ENCODE data around the gene ARMC9. TPM values are rescaled to one million over a fixed set of nuclear protein-coding genes. Genes with fewer than 3 reads are reported as not detected.

ARMC9 gene
- total and polyA plus RNA-seq, 2 of the 13 experiments (the other 11 are each of a cell fraction or from before 2014, with no cell fraction given), result 9.1 to 12.8 TPM

- in situ Hi-C loops (cut with HindIII; ENCODE audit: extremely low pct_ligation_motif_present, low pct_unique_long_range_greater_than_20kb), result no loop called here
- H3K79me2 ChIP-seq (ENCODE audit: insufficient read depth, low read length), result no peaks in the 10 kb centered on the region
- POLR2A ChIA-PET, result no interaction called here
- FAIRE-seq (no peak), DNase-seq (ENCODE audit: low spot score) (peak; percentile 23), ATAC-seq (no peak)
- WGBS (ENCODE audit: low lambda C conversion rate), result 92% methylated on average over 4 of the region's 4 CpGs
- no peak overlapping the region for H3K27ac ChIP-seq (ENCODE audit: extremely low read length, insufficient read depth, low read length)
- CTCF ChIA-PET (ENCODE audit: low intra/inter-chr PET ratio, low total read pairs), result no interaction called here
- no peak overlapping the region for H3K9ac ChIP-seq (ENCODE audit: insufficient read depth, low read depth, low read length)
- no peak overlapping the region for H3K4me3 ChIP-seq (replicated peaks in 1 of 3; ENCODE audit: insufficient read depth in 1 of 3, low read depth in 2 of 3, low read length in 3 of 3)
- no peaks in the 10 kb centered on the region for H3K36me3 ChIP-seq (replicated peaks in 1 of 2; ENCODE audit: control insufficient read depth in 1 of 2, insufficient read depth in 2 of 2, low read length in 2 of 2)
- no peak overlapping the region for H3K4me2 ChIP-seq (ENCODE audit: low read depth, low read length)
- H3K9me3 ChIP-seq (ENCODE audit: low read length), result no peaks in the 10 kb centered on the region
- H4K20me1 ChIP-seq (ENCODE audit: insufficient read depth, low read length), result no peaks in the 10 kb centered on the region
- intact Hi-C loops (cut with micrococcal nuclease; ENCODE audit: unreplicated experiment), result no loop called here
- no peak overlapping the region for H2AFZ ChIP-seq (ENCODE audit: low read length)
- peaks cover 10% of the 10 kb centered on the region for H3K4me1 ChIP-seq (ENCODE audit: insufficient read depth, low read length)
- no peaks in the 10 kb centered on the region for H3K27me3 ChIP-seq (ENCODE audit: control insufficient read depth in 1 of 2, insufficient read depth in 2 of 2, low read length in 2 of 2)
- BruUV-seq (replicated peaks), result no TSS peak
- TF ChIP-seq FOXO1 (CRISPR knock-in tag; IDR thresholded peaks at IDR 0.05) (no peak), ZNF564 (CRISPR knock-in tag; IDR thresholded peaks at IDR 0.05) (no peak), ZNF556 (CRISPR knock-in tag; IDR thresholded peaks at IDR 0.05; ENCODE audit: borderline replicate concordance) (no peak), ZNF260 (CRISPR knock-in tag; IDR thresholded peaks at IDR 0.05; ENCODE audit: borderline replicate concordance, low read depth) (no peak), NFIC (IDR thresholded peaks at IDR 0.05; ENCODE audit: low read length) (no peak), ZFYVE20 (CRISPR knock-in tag; IDR thresholded peaks at IDR 0.05; ENCODE audit: borderline replicate concordance, low read depth) (no peak), FOSL2 (CRISPR knock-in tag; IDR thresholded peaks at IDR 0.05) (peak; percentile 20; the same call in 1 of the 2 replicates), MXD1 (CRISPR knock-in tag; IDR thresholded peaks at IDR 0.05) (no peak), TAF15 (IDR thresholded peaks at IDR 0.05; ENCODE audit: low read depth, low read length, poor library complexity, severe bottlenecking) (no peak), ZNF263 (CRISPR knock-in tag; IDR thresholded peaks at IDR 0.05) (no peak), ATF2 (CRISPR knock-in tag; IDR thresholded peaks at IDR 0.05) (0 out of 2 replicates have a peak, but pooled peaks have one; percentile 31), ZBTB3 (CRISPR knock-in tag; IDR thresholded peaks at IDR 0.05; ENCODE audit: borderline replicate concordance, low read depth) (no peak), TFDP1 (CRISPR knock-in tag; IDR thresholded peaks at IDR 0.05; ENCODE audit: borderline replicate concordance) (no peak), ZNF784 (CRISPR knock-in tag; IDR thresholded peaks at IDR 0.05; ENCODE audit: borderline replicate concordance) (no peak), ARID2 (CRISPR knock-in tag; IDR thresholded peaks at IDR 0.05; ENCODE audit: borderline replicate concordance) (no peak), SMC3 (IDR thresholded peaks at IDR 0.05; ENCODE audit: low read length) (no peak), CEBPG (CRISPR knock-in tag; IDR thresholded peaks at IDR 0.05) (peak; percentile 93), ZBTB21 (CRISPR knock-in tag; IDR thresholded peaks at IDR 0.05) (peak; percentile 41; the same call in 1 of the 2 replicates), ZNF34 (CRISPR knock-in tag; IDR thresholded peaks at IDR 0.05; ENCODE audit: borderline replicate concordance) (no peak), CEBPB (IDR thresholded peaks at IDR 0.05; ENCODE audit: borderline replicate concordance, low read depth, low read length) (peak; percentile 98), ATF7-NPFF (CRISPR knock-in tag; IDR thresholded peaks at IDR 0.05; ENCODE audit: low read depth) (no peak), ZNF7 (CRISPR knock-in tag; IDR thresholded peaks at IDR 0.05) (no peak), PHF21A (CRISPR knock-in tag; IDR thresholded peaks at IDR 0.05) (no peak), ZNF749 (CRISPR knock-in tag; IDR thresholded peaks at IDR 0.05; ENCODE audit: borderline replicate concordance) (no peak)
These were observed 140.9 kb downstream of the ARMC9 start for GRCh38 chr2:231339316-231339715.

Measured in HepG2 (cell line).